Testis (tissue), 3 donors: ENCODE data around the gene NFATC2. TPM values are rescaled to one million over a fixed set of nuclear protein-coding genes. Genes with fewer than 3 reads are reported as not detected.
A peak's percentile ranks its signal among the peaks of the same experiment; 100 is the strongest.

Source experiments
- DNase-seq: peaks from one replicate; pipeline ENCODE4 v3.0.0-alpha.2; 2019
- H3K27ac ChIP-seq, 2 donors: fragments of 200-600 bp; sonication (generic); one replicate each; pipeline ENCODE4 v1.5.1; 2019
- H3K27me3 ChIP-seq: fragments of 200-600 bp; sonication (generic); one replicate; pipeline ENCODE4 v1.5.1; 2019
- H3K36me3 ChIP-seq: fragments of 200-600 bp; sonication (generic); one replicate; pipeline ENCODE4 v1.5.1; 2017; ENCODE audit warnings: low read depth; ENCODE audit errors: missing control alignments
- H3K4me1 ChIP-seq: fragments of 200-600 bp; sonication (generic); one replicate; pipeline ENCODE4 v1.5.1; 2019
- H3K4me3 ChIP-seq, 2 donors: fragments of 200-600 bp; sonication (generic); one replicate each; pipeline ENCODE4 v1.5.1; 2017 to 2019
- H3K9me3 ChIP-seq: fragments of 200-600 bp; sonication (generic); one replicate; pipeline ENCODE4 v1.5.1; 2017
- POLR2A ChIP-seq: fragments of 450-650 bp; IDR thresholded peaks from one replicate; pipeline ENCODE4 v1.6.1; 2017; ENCODE audit warnings: antibody characterized with exemption, mild to moderate bottlenecking, moderate library complexity
- WGBS, 2 donors: methylation state at CpG; one replicate each; pipeline ENCODE4 v1.1.5; 2018; 5-methylcytosine and 5-hydroxymethylcytosine counted together
- intact Hi-C: fragments of 100-400 bp; cut with DNase I; formaldehyde crosslinking; loops from one replicate; pipeline ENCODE4 v1.15.1; 2023; ENCODE audit warnings: low total_unique reads
- polyA plus RNA-seq: library from polyadenylated mRNA; stranded (reverse); fragments of 350-450 nt; fragmentation: Illumina TruSeq; extraction: RNeasy Lipid Tissue Mini Kit (QIAGEN cat#74804); gene quantifications from one replicate; pipeline ENCODE4 v1.2.3, GENCODE V29; 2014; ENCODE audit warnings: low read depth, low replicate concordance; ENCODE audit not compliant: insufficient read depth
- total RNA-seq, 2 donors: library from RNA; depleted of rRNA; stranded (reverse); fragments of >200 nt; gene quantifications; one replicate each; pipeline ENCODE4 v1.2.3, GENCODE V29; 2016
- TF ChIP-seq, protein P1 (sequence below), 3 experiments: fragments of 450-650 bp in 2 of 3; fragments of 200-600 bp in 1 of 3; sonication (generic) in 1 of 3; IDR thresholded peaks; one replicate each; pipeline ENCODE4 v1.5.1; 2016 to 2019; ENCODE audit warnings: antibody characterized with exemption in 3 of 3, mild to moderate bottlenecking in 2 of 3, moderate library complexity in 1 of 3

The NFATC2 gene
- total and polyA plus RNA-seq, 3 donors from 2014 or later: 5.4 to 7.5 (median 6.5) TPM

DNA sequence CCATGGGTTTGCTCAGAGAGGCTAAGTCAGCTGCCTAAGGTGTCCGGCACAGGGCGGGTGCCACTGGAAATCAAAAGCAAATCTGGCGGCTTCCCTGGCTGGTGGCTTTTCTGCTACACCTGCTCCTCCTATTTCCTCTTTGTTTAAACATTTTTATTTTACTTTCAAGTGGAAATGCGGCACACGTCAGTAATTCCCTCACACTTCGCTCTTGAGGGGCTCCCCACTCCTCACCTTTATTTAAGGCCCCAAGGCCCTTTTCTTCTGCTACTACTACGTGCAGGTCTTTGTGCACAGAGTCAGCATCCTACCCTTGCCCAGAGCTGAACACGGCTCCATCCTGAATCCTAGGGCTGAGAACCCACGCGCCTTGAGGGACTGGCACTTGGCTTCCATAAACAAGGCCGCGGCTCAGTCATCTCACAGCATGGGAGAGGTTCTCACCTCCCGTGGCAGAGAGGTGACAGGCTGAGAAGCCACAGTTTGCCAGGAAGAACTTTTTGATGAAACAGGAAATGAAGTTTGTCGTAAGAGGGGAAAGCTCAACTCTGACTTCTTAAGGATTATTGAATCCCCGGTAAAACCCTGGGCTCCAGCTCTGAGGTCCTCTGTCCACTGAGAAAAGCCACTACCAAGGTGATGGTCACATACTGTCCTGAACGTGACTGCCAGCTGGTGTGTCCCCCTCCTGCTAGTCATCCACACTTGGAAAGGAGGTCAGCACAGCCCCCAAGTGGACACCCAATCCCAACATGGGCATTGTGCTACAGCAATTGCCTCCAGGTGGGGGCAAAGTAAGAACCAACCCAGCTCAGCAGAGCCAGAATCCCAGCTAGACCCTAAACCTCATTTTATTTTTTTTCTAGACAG, 48.0 kb downstream of the NFATC2 start:
- H3K9me3 ChIP-seq: no peaks in the 10 kb centered on the region
- no peak for DNase-seq
- no peaks in the 10 kb centered on the region for H3K36me3 ChIP-seq
- no peak for TF ChIP-seq POLR2A
- TF ChIP-seq, protein P1, sequence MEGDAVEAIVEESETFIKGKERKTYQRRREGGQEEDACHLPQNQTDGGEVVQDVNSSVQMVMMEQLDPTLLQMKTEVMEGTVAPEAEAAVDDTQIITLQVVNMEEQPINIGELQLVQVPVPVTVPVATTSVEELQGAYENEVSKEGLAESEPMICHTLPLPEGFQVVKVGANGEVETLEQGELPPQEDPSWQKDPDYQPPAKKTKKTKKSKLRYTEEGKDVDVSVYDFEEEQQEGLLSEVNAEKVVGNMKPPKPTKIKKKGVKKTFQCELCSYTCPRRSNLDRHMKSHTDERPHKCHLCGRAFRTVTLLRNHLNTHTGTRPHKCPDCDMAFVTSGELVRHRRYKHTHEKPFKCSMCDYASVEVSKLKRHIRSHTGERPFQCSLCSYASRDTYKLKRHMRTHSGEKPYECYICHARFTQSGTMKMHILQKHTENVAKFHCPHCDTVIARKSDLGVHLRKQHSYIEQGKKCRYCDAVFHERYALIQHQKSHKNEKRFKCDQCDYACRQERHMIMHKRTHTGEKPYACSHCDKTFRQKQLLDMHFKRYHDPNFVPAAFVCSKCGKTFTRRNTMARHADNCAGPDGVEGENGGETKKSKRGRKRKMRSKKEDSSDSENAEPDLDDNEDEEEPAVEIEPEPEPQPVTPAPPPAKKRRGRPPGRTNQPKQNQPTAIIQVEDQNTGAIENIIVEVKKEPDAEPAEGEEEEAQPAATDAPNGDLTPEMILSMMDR (IDR thresholded peaks at IDR 0.05): no peak
- no peak overlapping the region for H3K27ac ChIP-seq
- WGBS, 2 donors: 88 to 91% methylated on average over 16 of the region's 16 CpGs
- H3K4me3 ChIP-seq: no peak overlapping the region
- H3K4me1 ChIP-seq: peaks cover 16% of the 10 kb centered on the region
- H3K27me3 ChIP-seq: no peaks in the 10 kb centered on the region
- intact Hi-C loops: no loop called here

DNA sequence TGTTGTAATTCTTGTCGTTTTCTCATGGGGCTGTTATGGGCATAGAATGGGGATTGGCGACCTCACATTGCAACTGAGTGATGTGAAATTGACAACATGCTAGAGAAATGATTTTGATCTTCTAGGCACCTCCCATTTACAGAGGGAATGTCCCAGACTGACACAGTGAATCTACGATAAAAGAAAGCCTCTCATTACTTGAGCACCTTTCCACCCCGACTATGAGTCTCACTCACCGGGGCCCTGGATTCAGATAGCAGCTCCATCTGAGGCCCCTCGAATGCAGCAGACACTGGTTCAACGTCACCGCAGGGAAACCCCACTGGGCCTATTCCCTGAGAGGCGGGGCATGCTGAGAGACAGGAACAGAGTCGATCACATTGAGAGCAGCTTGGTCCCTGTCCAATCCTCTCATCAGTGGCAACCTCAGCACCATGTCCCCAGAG, 49.1 kb downstream of the NFATC2 start:
- TF ChIP-seq, protein P1 (IDR thresholded peaks at IDR 0.05): no peak
- no peak for TF ChIP-seq POLR2A
- DNase-seq: no peak
- intact Hi-C loops: no loop called here
- 79 to 90% methylated on average over 10 of the region's 10 CpGs for WGBS, 2 donors
- Histone ChIP-seq H3K27me3 (no peaks in the 10 kb centered on the region), H3K27ac (no peak overlapping the region), H3K4me3 (no peak overlapping the region), H3K36me3 (no peaks in the 10 kb centered on the region), H3K4me1 (peaks cover 16% of the 10 kb centered on the region), H3K9me3 (no peaks in the 10 kb centered on the region)

DNA sequence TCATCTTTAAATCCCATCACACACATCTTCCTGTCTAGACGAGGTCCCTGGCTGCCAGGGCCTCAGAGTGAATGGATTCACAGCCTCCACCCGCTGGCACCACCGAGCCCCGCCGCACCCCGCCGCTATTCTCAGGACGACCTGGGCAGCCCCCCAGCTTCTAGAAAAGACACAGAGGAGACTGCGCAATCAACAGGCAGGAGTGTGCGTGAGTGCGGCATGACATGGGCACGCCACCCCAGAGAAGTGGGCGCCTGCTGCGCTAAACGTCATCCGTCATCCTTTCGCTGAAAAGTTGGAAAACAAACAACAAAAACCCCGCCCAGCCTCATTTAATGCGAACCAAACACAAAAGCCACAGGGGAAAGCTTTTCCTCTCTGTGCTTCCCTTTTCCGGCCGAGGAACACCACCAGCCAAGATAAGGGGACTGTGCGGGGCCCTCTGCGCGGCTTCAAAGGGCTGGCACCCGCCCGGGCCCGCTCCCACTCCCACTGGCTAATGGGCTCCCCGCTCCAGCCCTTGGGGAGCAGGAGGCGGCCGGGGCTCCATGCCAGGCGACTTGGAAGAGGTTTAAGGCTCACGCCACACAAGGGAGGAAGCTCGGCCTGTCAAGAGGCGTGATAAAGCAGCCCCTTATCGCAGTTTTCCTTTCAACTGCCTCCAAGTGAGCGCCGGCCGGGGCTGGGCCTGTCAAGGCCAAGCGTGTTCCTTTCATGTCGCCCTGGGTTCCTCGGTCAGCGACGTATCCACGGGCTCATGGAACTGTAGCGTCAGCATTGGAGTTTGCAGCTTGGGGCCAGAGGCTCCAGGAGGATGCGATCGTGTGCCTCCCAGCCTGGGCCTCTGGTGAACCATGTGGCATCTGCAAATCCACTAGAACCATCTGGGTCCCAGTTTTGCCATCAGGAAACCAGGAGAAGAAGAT, 50.1 kb downstream of the NFATC2 start:
- no peaks in the 10 kb centered on the region for H3K9me3 ChIP-seq
- H3K4me1 ChIP-seq: peaks cover 10% of the 10 kb centered on the region
- TF ChIP-seq, protein P1 (IDR thresholded peaks at IDR 0.05): no peak
- no peak for TF ChIP-seq POLR2A
- H3K27ac ChIP-seq: peak overlapping the region; percentile 0 to 40
- intact Hi-C loops: no loop called here
- no peaks in the 10 kb centered on the region for H3K36me3 ChIP-seq
- H3K27me3 ChIP-seq: no peaks in the 10 kb centered on the region
- peak; percentile 76 for DNase-seq
- WGBS, 2 donors: 17 to 25% methylated on average over 33 to 47 of the region's 47 CpGs
- no peak overlapping the region for H3K4me3 ChIP-seq

DNA sequence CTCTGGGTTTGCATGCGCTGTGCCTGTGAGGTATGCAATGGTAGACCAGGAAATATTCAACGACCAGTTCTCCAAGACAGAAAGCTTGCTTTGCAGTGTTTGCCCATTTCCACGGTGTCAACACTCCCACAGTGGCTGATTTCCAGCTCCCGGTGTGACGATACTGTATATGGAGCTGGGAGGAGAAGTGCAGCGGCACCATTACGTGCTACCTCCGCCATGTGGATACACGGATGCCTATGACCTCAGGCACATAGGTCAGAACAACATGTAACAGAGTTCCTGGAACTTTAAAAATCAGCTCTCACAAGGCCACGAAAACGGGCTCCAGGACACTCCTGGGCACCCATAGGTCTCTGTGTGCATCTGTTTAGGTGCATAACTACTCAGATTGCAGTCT, 51.1 kb downstream of the NFATC2 start:
- intact Hi-C loops: no loop called here
- TF ChIP-seq, protein P1 (IDR thresholded peaks at IDR 0.05): no peak
- no peak for TF ChIP-seq POLR2A
- Histone ChIP-seq H3K36me3 (no peaks in the 10 kb centered on the region), H3K9me3 (no peaks in the 10 kb centered on the region), H3K4me3 (no peak overlapping the region), H3K27me3 (no peaks in the 10 kb centered on the region), H3K27ac (no peak overlapping the region), H3K4me1 (peaks cover 9% of the 10 kb centered on the region)
- 59 to 61% methylated on average over 11 of the region's 11 CpGs for WGBS, 2 donors
- no peak for DNase-seq
